Fibroblast of lung (primary cell): ENCODE data around the gene TFRC. TPM values are rescaled to one million over a fixed set of nuclear protein-coding genes. Genes with fewer than 3 reads are reported as not detected.

Experiments
- DNase-seq, 2 donors: peaks; one replicate each; pipeline versions ENCODE4 v3.0.0 to v3.0.0-alpha.2; 2010; ENCODE audit warnings: low read depth in 2 of 2
- H2AFZ ChIP-seq: 2 replicates; pipeline ENCODE4 v1.5.1; 2012; ENCODE audit warnings: low read length, control low read depth, inconsistent platforms
- H3K27ac ChIP-seq: 2 replicates; pipeline ENCODE4 v1.5.1; 2011; ENCODE audit warnings: low read length, control low read depth; ENCODE audit not compliant: insufficient read depth
- H3K27me3 ChIP-seq: 2 replicates; pipeline ENCODE4 v1.5.1; 2011; ENCODE audit warnings: mild to moderate bottlenecking, low read length; ENCODE audit not compliant: control insufficient read depth, insufficient read depth
- H3K36me3 ChIP-seq: 2 replicates; pipeline ENCODE4 v1.5.1; 2011; ENCODE audit warnings: low read length; ENCODE audit not compliant: control insufficient read depth, insufficient read depth
- H3K4me1 ChIP-seq: 2 replicates; pipeline ENCODE4 v1.5.1; 2011; ENCODE audit warnings: low read length; ENCODE audit not compliant: control insufficient read depth, insufficient read depth; ENCODE audit errors: extremely low read depth
- H3K4me2 ChIP-seq: 2 replicates; pipeline ENCODE4 v1.5.1; 2011; ENCODE audit warnings: low read length, control low read depth; ENCODE audit not compliant: insufficient read depth; ENCODE audit errors: extremely low read depth
- H3K4me3 ChIP-seq, 4 experiments: fragments of 200-600 bp in 1 of 4; sonication (generic) in 1 of 4; replicated peaks in 1 of 4; 2 replicates each; pipeline ENCODE4 v1.5.1; 2011 to 2016; ENCODE audit warnings: low read length in 4 of 4, low read depth in 3 of 4, mild to moderate bottlenecking in 3 of 4, control low read depth in 2 of 4, inconsistent platforms in 1 of 4, mixed read lengths in 1 of 4; ENCODE audit not compliant: insufficient read depth in 1 of 4; ENCODE audit errors: control extremely low read depth in 1 of 4
- H3K79me2 ChIP-seq: 2 replicates; pipeline ENCODE4 v1.5.1; 2012; ENCODE audit warnings: mild to moderate bottlenecking, low read length, inconsistent platforms; ENCODE audit not compliant: control insufficient read depth, insufficient read depth
- H3K9ac ChIP-seq: 2 replicates; pipeline ENCODE4 v1.5.1; 2011; ENCODE audit warnings: mild to moderate bottlenecking, low read length, control low read depth; ENCODE audit not compliant: insufficient read depth
- H3K9me3 ChIP-seq: 2 replicates; pipeline ENCODE4 v1.5.1; 2012; ENCODE audit warnings: low read depth, low read length; ENCODE audit not compliant: control insufficient read depth, insufficient read depth
- H4K20me1 ChIP-seq: 2 replicates; pipeline ENCODE4 v1.5.1; 2011; ENCODE audit warnings: low read length; ENCODE audit not compliant: control insufficient read depth, insufficient read depth; ENCODE audit errors: extremely low read depth
- CTCF ChIP-seq, 2 donors: IDR thresholded peaks in 1 of 2; conservative IDR thresholded peaks in 1 of 2; 1 replicate in 1 of 2; 2 replicates in 1 of 2; pipeline ENCODE4 v1.5.1; 2011 to 2012; ENCODE audit warnings: low read length in 2 of 2, control low read depth in 1 of 2, inconsistent platforms in 1 of 2, low read depth in 1 of 2, mild to moderate bottlenecking in 1 of 2
- EZH2 ChIP-seq: IDR thresholded peaks from 2 replicates; pipeline ENCODE4 v1.5.1; 2012; ENCODE audit warnings: low read length, control low read depth, mild to moderate bottlenecking; ENCODE audit errors: missing control alignments
- polyA plus RNA-seq, 2 donors: library from polyadenylated mRNA; depleted of rRNA in 1 of 2; stranded (reverse) in 1 of 2; unstranded in 1 of 2; fragments of >200 nt; gene quantifications; 2 replicates each; pipeline ENCODE4 v1.2.1, GENCODE V29; 2011 to 2012; ENCODE audit warnings: missing spikeins in 1 of 2
- total RNA-seq: library from RNA; depleted of rRNA; stranded (reverse); fragments of >200 nt; gene quantifications from 2 replicates; pipeline ENCODE4 v1.2.1, GENCODE V29; 2014

TFRC gene
- total and polyA plus RNA-seq, 2 donors (not counting 1 experiment from before 2014, with no cell fraction given) = 118 to 169 TPM

DNA sequence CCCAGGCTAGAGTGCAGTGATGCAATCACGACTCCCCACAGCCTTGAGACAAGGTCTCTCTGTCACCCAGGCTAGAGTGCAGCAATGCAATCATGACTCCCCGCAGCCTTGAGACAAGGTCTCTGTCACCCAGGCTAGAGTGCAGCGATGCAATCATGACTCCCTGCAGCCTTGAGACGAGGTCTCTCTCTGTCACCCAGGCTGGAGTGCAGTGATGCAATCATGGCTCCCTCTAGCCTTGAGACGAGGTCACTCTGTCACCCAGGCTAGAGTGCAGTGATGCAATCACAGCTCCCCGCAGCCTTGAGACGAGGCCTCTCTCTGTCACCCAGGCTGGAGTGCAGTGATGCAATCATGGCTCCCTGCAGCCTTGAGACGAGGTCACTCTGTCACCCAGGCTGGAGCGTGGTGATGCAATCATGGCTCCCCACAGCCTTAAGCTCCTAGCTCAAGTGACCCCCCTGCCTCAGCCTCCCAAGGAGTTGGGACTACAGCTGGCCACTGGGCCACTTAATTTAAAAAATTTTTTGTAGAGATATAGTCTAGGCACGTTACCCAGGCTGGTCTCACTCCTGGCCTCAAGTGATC, 26.1 kb downstream of the TFRC start:
- Histone ChIP-seq H3K27me3 (no peaks in the 10 kb centered on the region), H3K79me2 (no peaks in the 10 kb centered on the region), H3K9me3 (no peaks in the 10 kb centered on the region), H4K20me1 (no peaks in the 10 kb centered on the region), H3K36me3 (peaks cover 15% of the 10 kb centered on the region), H3K4me2 (no peak overlapping the region), H3K4me1 (no peaks in the 10 kb centered on the region), H3K4me3 (no peak overlapping the region), H3K9ac (no peak overlapping the region), H2AFZ (no peak overlapping the region), H3K27ac (no peak overlapping the region)
- TF ChIP-seq CTCF (conservative IDR thresholded peaks at IDR 0.05 in 1 of 2, IDR thresholded peaks at IDR 0.05 in 1 of 2; ENCODE audit: low read depth in 1 of 2, low read length in 2 of 2) = no peak
- peak in 1 of 2 donors; percentile 39 for DNase-seq

- DNase-seq = no peak
- no peaks in the 10 kb centered on the region for H3K4me1 ChIP-seq
- no peak for TF ChIP-seq EZH2
- TF ChIP-seq CTCF (conservative IDR thresholded peaks at IDR 0.05 in 1 of 2, IDR thresholded peaks at IDR 0.05 in 1 of 2; ENCODE audit: low read depth in 1 of 2, low read length in 2 of 2) = no peak
- no peak overlapping the region for H2AFZ ChIP-seq
- no peaks in the 10 kb centered on the region for H3K9me3 ChIP-seq
- no peaks in the 10 kb centered on the region for H3K79me2 ChIP-seq
- no peak overlapping the region for H3K4me3 ChIP-seq
- H3K27ac ChIP-seq = no peak overlapping the region
- H4K20me1 ChIP-seq = no peaks in the 10 kb centered on the region
- no peak overlapping the region for H3K4me2 ChIP-seq
- H3K9ac ChIP-seq = no peak overlapping the region
- H3K27me3 ChIP-seq = no peaks in the 10 kb centered on the region
- peaks cover 15% of the 10 kb centered on the region for H3K36me3 ChIP-seq
These were observed 26.6 kb downstream of the TFRC start for GRCh38 chr3:196055240-196055639.

GRCh38 chr3:196054661-196055060, 27.2 kb downstream of the TFRC start:
- Histone ChIP-seq H3K9ac (no peak overlapping the region), H3K9me3 (no peaks in the 10 kb centered on the region), H3K4me3 (no peak overlapping the region), H4K20me1 (no peaks in the 10 kb centered on the region), H3K27ac (no peak overlapping the region), H3K27me3 (no peaks in the 10 kb centered on the region), H3K4me1 (no peaks in the 10 kb centered on the region), H3K4me2 (no peak overlapping the region), H2AFZ (no peak overlapping the region), H3K79me2 (no peaks in the 10 kb centered on the region), H3K36me3 (peaks cover 15% of the 10 kb centered on the region)
- DNase-seq = no peak
- TF ChIP-seq EZH2 (no peak), CTCF (conservative IDR thresholded peaks at IDR 0.05 in 1 of 2, IDR thresholded peaks at IDR 0.05 in 1 of 2; ENCODE audit: low read depth in 1 of 2, low read length in 2 of 2) (no peak)
